GM23338 (cell line): ENCODE results near the gene MUC22. TPM values are rescaled to one million over a fixed set of nuclear protein-coding genes. Genes with fewer than 3 reads are reported as not detected.

Experiments used
- ATAC-seq: fragments of 200-7000 bp; cut with Tn5 transposase; 3 replicates; pipeline ENCODE4 v1.9.1; 2020
- DNase-seq: peaks from one replicate; pipeline ENCODE4 v3.0.0-alpha.2; 2015; ENCODE audit warnings: low spot score
- H2AFZ ChIP-seq: fragments of 200-600 bp; sonication (generic); 2 replicates; pipeline ENCODE4 v1.8.0; 2016; ENCODE audit warnings: antibody characterized with exemption, mild to moderate bottlenecking, moderate library complexity
- H3F3A ChIP-seq: fragments of 200-600 bp; sonication (generic); replicated peaks from 2 replicates; pipeline ENCODE4 v1.8.0; 2017; ENCODE audit warnings: antibody characterized with exemption, mixed run types, low read depth
- H3K27ac ChIP-seq: fragments of 200-600 bp; sonication (generic); 2 replicates; pipeline ENCODE4 v1.6.1; 2016; ENCODE audit warnings: low read depth
- H3K27me3 ChIP-seq: fragments of 200-600 bp; sonication (generic); 2 replicates; pipeline ENCODE4 v1.8.0; 2016; ENCODE audit warnings: mild to moderate bottlenecking, mixed run types, moderate library complexity; ENCODE audit not compliant: insufficient read depth
- H3K36me3 ChIP-seq: fragments of 200-600 bp; sonication (generic); 2 replicates; pipeline ENCODE4 v1.8.0; 2016; ENCODE audit warnings: mild to moderate bottlenecking; ENCODE audit not compliant: insufficient read depth
- H3K4me1 ChIP-seq: fragments of 200-600 bp; sonication (generic); 2 replicates; pipeline ENCODE4 v1.8.0; 2016; ENCODE audit warnings: mild to moderate bottlenecking, moderate library complexity; ENCODE audit not compliant: insufficient read depth
- H3K4me2 ChIP-seq: fragments of 200-600 bp; sonication (generic); 2 replicates; pipeline ENCODE4 v1.7.1; 2017; ENCODE audit warnings: mixed run types
- H3K4me3 ChIP-seq: fragments of 200-600 bp; sonication (generic); 2 replicates; pipeline ENCODE4 v1.6.1; 2016; ENCODE audit warnings: mixed run types
- H3K79me2 ChIP-seq: fragments of 200-600 bp; sonication (generic); replicated peaks from 2 replicates; pipeline ENCODE4 v1.8.0; 2017; ENCODE audit warnings: mild to moderate bottlenecking; ENCODE audit not compliant: insufficient read depth
- H3K9me2 ChIP-seq: fragments of 200-600 bp; sonication (generic); 2 replicates; pipeline ENCODE4 v1.8.0; 2017; ENCODE audit not compliant: insufficient read depth
- H4K20me1 ChIP-seq: fragments of 200-600 bp; sonication (generic); replicated peaks from 2 replicates; pipeline ENCODE4 v1.8.0; 2017; ENCODE audit warnings: mild to moderate bottlenecking; ENCODE audit not compliant: insufficient read depth
- H3K27ac Mint-ChIP-seq: 2 replicates; pipeline ENCODE4 v1.8.0; 2020; ENCODE audit warnings: inconsistent platforms, mild to moderate bottlenecking, moderate library complexity, mixed read lengths
- H3K27me3 Mint-ChIP-seq: 3 replicates; pipeline ENCODE4 v1.8.0; 2022; ENCODE audit warnings: low read depth, mild to moderate bottlenecking, moderate library complexity, mixed read lengths, inconsistent platforms; ENCODE audit not compliant: insufficient read depth, poor library complexity
- H3K36me3 Mint-ChIP-seq: 3 replicates; pipeline ENCODE4 v1.8.0; 2021; ENCODE audit warnings: low read depth, mild to moderate bottlenecking, inconsistent platforms, moderate library complexity, mixed read lengths
- H3K4me1 Mint-ChIP-seq: 3 replicates; pipeline ENCODE4 v1.8.0; 2020; ENCODE audit warnings: mild to moderate bottlenecking, inconsistent platforms, mixed read lengths
- H3K4me3 Mint-ChIP-seq: 3 replicates; pipeline ENCODE4 v1.8.0; 2021; ENCODE audit warnings: moderate library complexity, mild to moderate bottlenecking, inconsistent platforms, mixed read lengths
- H3K9me3 Mint-ChIP-seq: 3 replicates; pipeline ENCODE4 v1.8.0; 2020; ENCODE audit warnings: moderate library complexity, mild to moderate bottlenecking, inconsistent platforms, mixed read lengths
- CREB1 ChIP-seq: fragments of 250-450 bp; sonication (Bioruptor Pico); IDR thresholded peaks from 2 replicates; pipeline ENCODE4 v1.5.0; 2020; ENCODE audit warnings: low read depth, mild to moderate bottlenecking, moderate library complexity
- EZH2 ChIP-seq: fragments of 200-600 bp; sonication (generic); IDR thresholded peaks from one replicate; pipeline ENCODE4 v1.8.0; 2017; ENCODE audit warnings: antibody characterized with exemption, mild to moderate bottlenecking, low read depth; ENCODE audit not compliant: unreplicated experiment
- JUNB ChIP-seq: IDR thresholded peaks from one replicate; pipeline ENCODE4 v1.6.1; 2016; ENCODE audit warnings: antibody characterized with exemption; ENCODE audit not compliant: unreplicated experiment
- POLR2AphosphoS5 ChIP-seq: IDR thresholded peaks from 2 replicates; pipeline ENCODE4 v1.6.1; 2016; ENCODE audit warnings: antibody characterized with exemption, low read depth
- STAT1 ChIP-seq: IDR thresholded peaks from one replicate; pipeline ENCODE4 v1.6.1; 2016; ENCODE audit warnings: antibody characterized with exemption; ENCODE audit not compliant: unreplicated experiment
- ZNF114 ChIP-seq: fragments of 250-450 bp; sonication (Bioruptor Pico); IDR thresholded peaks from 2 replicates; pipeline ENCODE4 v1.5.0; 2020; ENCODE audit warnings: mild to moderate bottlenecking, moderate library complexity
- polyA plus RNA-seq: library from polyadenylated mRNA; unstranded; fragments of >200 nt; fragmentation: Nextera tagmentation; extraction: Ambion mirVana; gene quantifications from 2 replicates; pipeline ENCODE4 v1.2.1, GENCODE V29; 2016
- total RNA-seq: library from RNA; depleted of rRNA; stranded (reverse); fragments of >200 nt; shearing (Covaris generic); gene quantifications from 2 replicates; pipeline ENCODE4 v1.2.3, GENCODE V29; 2014
- TF ChIP-seq, protein P1 (sequence below): fragments of 250-450 bp; sonication (Bioruptor Pico); IDR thresholded peaks from 2 replicates; pipeline ENCODE4 v1.5.0; 2020; ENCODE audit warnings: mild to moderate bottlenecking, moderate library complexity

The MUC22 gene
- total and polyA plus RNA-seq, 2 experiments from 2014 or later = not detected

DNA sequence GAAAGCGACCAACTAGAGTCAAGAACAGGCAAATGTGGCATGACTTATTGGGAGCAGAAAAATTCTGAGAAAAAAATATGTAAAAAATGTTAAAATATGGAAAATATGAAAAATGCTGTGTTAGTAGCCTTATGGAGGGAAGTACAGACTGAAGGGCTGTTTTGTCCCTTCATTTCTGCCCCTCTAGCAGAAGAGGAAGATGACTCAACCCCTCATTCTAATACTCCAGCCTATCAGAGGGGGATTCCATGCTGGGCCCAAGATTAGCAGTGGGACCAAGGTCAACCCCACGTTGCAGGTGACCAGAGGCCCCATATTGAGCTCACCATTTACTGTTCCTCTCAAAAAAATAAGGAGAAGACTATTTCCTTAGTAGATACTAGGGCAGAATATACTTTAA, 18.4 kb upstream of the MUC22 start:
- Mint-ChIP-seq H3K27me3 (peaks cover 2% of the 10 kb centered on the region), H3K4me3 (no peak overlapping the region), H3K4me1 (peaks cover 10% of the 10 kb centered on the region), H3K27ac (no peak overlapping the region), H3K9me3 (peaks cover 26% of the 10 kb centered on the region), H3K36me3 (peaks cover 8% of the 10 kb centered on the region; the same call in 2 of the 3 replicates)
- H2AFZ ChIP-seq = no peak overlapping the region
- H3K4me3 ChIP-seq = no peak overlapping the region
- no peaks in the 10 kb centered on the region for H4K20me1 ChIP-seq
- no peaks in the 10 kb centered on the region for H3F3A ChIP-seq
- peaks cover 8% of the 10 kb centered on the region for H3K4me1 ChIP-seq
- ATAC-seq (no peak), DNase-seq (no peak)
- no peak overlapping the region for H3K4me2 ChIP-seq
- peaks cover 6% of the 10 kb centered on the region; the same call in 1 of the 2 replicates for H3K9me2 ChIP-seq
- no peaks in the 10 kb centered on the region for H3K27me3 ChIP-seq
- no peaks in the 10 kb centered on the region for H3K36me3 ChIP-seq
- H3K27ac ChIP-seq = no peak overlapping the region
- H3K79me2 ChIP-seq = no peaks in the 10 kb centered on the region
- no peak for TF ChIP-seq STAT1
- no peak for TF ChIP-seq ZNF114 (CRISPR knock-in tag)
- no peak for TF ChIP-seq EZH2
- no peak for TF ChIP-seq JUNB
- TF ChIP-seq, protein P1, sequence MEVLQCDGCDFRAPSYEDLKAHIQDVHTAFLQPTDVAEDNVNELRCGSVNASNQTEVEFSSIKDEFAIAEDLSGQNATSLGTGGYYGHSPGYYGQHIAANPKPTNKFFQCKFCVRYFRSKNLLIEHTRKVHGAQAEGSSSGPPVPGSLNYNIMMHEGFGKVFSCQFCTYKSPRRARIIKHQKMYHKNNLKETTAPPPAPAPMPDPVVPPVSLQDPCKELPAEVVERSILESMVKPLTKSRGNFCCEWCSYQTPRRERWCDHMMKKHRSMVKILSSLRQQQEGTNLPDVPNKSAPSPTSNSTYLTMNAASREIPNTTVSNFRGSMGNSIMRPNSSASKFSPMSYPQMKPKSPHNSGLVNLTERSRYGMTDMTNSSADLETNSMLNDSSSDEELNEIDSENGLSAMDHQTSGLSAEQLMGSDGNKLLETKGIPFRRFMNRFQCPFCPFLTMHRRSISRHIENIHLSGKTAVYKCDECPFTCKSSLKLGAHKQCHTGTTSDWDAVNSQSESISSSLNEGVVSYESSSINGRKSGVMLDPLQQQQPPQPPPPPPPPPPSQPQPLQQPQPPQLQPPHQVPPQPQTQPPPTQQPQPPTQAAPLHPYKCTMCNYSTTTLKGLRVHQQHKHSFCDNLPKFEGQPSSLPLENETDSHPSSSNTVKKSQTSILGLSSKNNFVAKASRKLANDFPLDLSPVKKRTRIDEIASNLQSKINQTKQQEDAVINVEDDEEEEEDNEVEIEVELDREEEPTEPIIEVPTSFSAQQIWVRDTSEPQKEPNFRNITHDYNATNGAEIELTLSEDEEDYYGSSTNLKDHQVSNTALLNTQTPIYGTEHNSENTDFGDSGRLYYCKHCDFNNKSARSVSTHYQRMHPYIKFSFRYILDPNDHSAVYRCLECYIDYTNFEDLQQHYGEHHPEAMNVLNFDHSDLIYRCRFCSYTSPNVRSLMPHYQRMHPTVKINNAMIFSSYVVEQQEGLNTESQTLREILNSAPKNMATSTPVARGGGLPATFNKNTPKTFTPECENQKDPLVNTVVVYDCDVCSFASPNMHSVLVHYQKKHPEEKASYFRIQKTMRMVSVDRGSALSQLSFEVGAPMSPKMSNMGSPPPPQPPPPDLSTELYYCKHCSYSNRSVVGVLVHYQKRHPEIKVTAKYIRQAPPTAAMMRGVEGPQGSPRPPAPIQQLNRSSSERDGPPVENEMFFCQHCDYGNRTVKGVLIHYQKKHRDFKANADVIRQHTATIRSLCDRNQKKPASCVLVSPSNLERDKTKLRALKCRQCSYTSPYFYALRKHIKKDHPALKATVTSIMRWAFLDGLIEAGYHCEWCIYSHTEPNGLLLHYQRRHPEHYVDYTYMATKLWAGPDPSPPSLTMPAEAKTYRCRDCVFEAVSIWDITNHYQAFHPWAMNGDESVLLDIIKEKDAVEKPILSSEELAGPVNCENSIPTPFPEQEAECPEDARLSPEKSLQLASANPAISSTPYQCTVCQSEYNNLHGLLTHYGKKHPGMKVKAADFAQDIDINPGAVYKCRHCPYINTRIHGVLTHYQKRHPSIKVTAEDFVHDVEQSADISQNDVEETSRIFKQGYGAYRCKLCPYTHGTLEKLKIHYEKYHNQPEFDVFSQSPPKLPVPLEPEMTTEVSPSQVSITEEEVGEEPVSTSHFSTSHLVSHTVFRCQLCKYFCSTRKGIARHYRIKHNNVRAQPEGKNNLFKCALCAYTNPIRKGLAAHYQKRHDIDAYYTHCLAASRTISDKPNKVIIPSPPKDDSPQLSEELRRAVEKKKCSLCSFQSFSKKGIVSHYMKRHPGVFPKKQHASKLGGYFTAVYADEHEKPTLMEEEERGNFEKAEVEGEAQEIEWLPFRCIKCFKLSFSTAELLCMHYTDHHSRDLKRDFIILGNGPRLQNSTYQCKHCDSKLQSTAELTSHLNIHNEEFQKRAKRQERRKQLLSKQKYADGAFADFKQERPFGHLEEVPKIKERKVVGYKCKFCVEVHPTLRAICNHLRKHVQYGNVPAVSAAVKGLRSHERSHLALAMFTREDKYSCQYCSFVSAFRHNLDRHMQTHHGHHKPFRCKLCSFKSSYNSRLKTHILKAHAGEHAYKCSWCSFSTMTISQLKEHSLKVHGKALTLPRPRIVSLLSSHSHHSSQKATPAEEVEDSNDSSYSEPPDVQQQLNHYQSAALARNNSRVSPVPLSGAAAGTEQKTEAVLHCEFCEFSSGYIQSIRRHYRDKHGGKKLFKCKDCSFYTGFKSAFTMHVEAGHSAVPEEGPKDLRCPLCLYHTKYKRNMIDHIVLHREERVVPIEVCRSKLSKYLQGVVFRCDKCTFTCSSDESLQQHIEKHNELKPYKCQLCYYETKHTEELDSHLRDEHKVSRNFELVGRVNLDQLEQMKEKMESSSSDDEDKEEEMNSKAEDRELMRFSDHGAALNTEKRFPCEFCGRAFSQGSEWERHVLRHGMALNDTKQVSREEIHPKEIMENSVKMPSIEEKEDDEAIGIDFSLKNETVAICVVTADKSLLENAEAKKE (CRISPR knock-in tag) = no peak
- no peak for TF ChIP-seq POLR2AphosphoS5

DNA sequence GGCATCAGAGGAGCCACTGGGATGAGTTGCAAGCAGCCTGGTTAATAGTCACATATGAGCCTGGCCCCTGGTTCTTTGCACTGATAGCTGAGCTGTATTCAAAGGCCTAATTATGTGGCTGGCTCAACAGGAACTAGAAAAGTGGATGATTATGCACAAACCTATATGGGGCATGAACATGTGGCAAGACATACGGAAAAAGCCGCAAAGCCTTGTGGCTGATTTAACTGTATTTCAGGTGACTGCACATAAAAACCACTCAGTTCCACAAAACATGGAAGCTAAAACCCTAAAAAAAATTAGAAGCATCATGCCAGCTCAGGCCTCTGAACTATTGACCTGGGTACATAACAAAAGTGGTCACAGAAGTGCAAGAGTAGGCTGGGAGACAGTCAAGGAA, 13.0 kb upstream of the MUC22 start:
- Mint-ChIP-seq H3K4me1 (no peaks in the 10 kb centered on the region), H3K27ac (no peak overlapping the region), H3K4me3 (no peak overlapping the region), H3K27me3 (peaks cover 2% of the 10 kb centered on the region), H3K9me3 (peaks cover 19% of the 10 kb centered on the region), H3K36me3 (peaks cover 11% of the 10 kb centered on the region; the same call in 2 of the 3 replicates)
- no peak overlapping the region for H3K4me3 ChIP-seq
- H3K36me3 ChIP-seq = no peaks in the 10 kb centered on the region
- H2AFZ ChIP-seq = no peak overlapping the region
- H3K27ac ChIP-seq = no peak overlapping the region
- no peak for DNase-seq
- no peaks in the 10 kb centered on the region for H3K4me1 ChIP-seq
- H3K27me3 ChIP-seq = no peaks in the 10 kb centered on the region
- H4K20me1 ChIP-seq = no peaks in the 10 kb centered on the region
- no peak overlapping the region for H3K4me2 ChIP-seq
- H3K79me2 ChIP-seq = no peaks in the 10 kb centered on the region
- H3F3A ChIP-seq = no peaks in the 10 kb centered on the region
- ATAC-seq = no peak
- H3K9me2 ChIP-seq = peaks cover 3% of the 10 kb centered on the region
- TF ChIP-seq, protein P1 (CRISPR knock-in tag) = no peak
- TF ChIP-seq POLR2AphosphoS5 (no peak), CREB1 (CRISPR knock-in tag) (no peak), JUNB (no peak)
